Neuron (in vitro differentiated cells): Measurements from ENCODE around the gene CASS4.

Experiments
- H2AFZ ChIP-seq: one replicate; pipeline ENCODE4 v1.6.1; 2013; ENCODE audit warnings: low read depth, mild to moderate bottlenecking, inconsistent platforms, low read length, moderate library complexity
- H3K27me3 ChIP-seq: one replicate; pipeline ENCODE4 v1.6.1; 2013; ENCODE audit warnings: low read length; ENCODE audit not compliant: insufficient read depth
- H3K36me3 ChIP-seq: one replicate; pipeline ENCODE4 v1.6.1; 2013; ENCODE audit warnings: low read length; ENCODE audit not compliant: insufficient read depth
- H3K4me1 ChIP-seq: one replicate; pipeline ENCODE4 v1.6.1; 2013; ENCODE audit warnings: low read length; ENCODE audit not compliant: insufficient read depth
- H3K4me3 ChIP-seq: 2 replicates; pipeline ENCODE4 v1.5.1; 2013; ENCODE audit warnings: mild to moderate bottlenecking, low read length, moderate library complexity
- H3K9me3 ChIP-seq: one replicate; pipeline ENCODE4 v1.6.1; 2013; ENCODE audit warnings: low read length

Gene CASS4

GRCh38 chr20:56468316-56469076 is 56.4 kb downstream of the CASS4 start, which contains the start of gene RTF2:
TSS of gene RTF2 (plus strand) at chr20:56468627. CDS start at chr20:56468698, 71 bp downstream.
- H3K4me1 ChIP-seq = peaks cover 17% of the 10 kb centered on the region
- peaks cover 14% of the 10 kb centered on the region for H3K36me3 ChIP-seq
- no peaks in the 10 kb centered on the region for H3K9me3 ChIP-seq
- H3K27me3 ChIP-seq = no peaks in the 10 kb centered on the region
- peak within 1 kb of the TSS; percentile 83 for H2AFZ ChIP-seq
- H3K4me3 ChIP-seq = peak within 1 kb of the TSS; percentile 99

GRCh38 chr20:56469077-56469449 is 57.0 kb downstream of the CASS4 start:
- H3K9me3 ChIP-seq = no peaks in the 10 kb centered on the region
- H3K27me3 ChIP-seq = no peaks in the 10 kb centered on the region
- H3K36me3 ChIP-seq = peaks cover 20% of the 10 kb centered on the region
- peak overlapping the region; percentile 83 for H2AFZ ChIP-seq
- peaks cover 17% of the 10 kb centered on the region for H3K4me1 ChIP-seq
- H3K4me3 ChIP-seq = peak overlapping the region; percentile 99

GRCh38 chr20:56483970-56484369 is 71.9 kb downstream of the CASS4 start:
- Histone ChIP-seq H3K4me3 (no peak overlapping the region), H3K4me1 (no peaks in the 10 kb centered on the region), H3K27me3 (no peaks in the 10 kb centered on the region), H3K36me3 (peaks cover 73% of the 10 kb centered on the region), H2AFZ (no peak overlapping the region), H3K9me3 (no peaks in the 10 kb centered on the region)

GRCh38 chr20:56487216-56487615 is 75.2 kb downstream of the CASS4 start:
- Histone ChIP-seq H3K4me1 (no peaks in the 10 kb centered on the region), H2AFZ (no peak overlapping the region), H3K4me3 (no peak overlapping the region), H3K9me3 (no peaks in the 10 kb centered on the region), H3K36me3 (peaks cover 53% of the 10 kb centered on the region), H3K27me3 (no peaks in the 10 kb centered on the region)

GRCh38 chr20:56488566-56488965 is 76.5 kb downstream of the CASS4 start:
- H3K4me3 ChIP-seq = no peak overlapping the region
- H2AFZ ChIP-seq = no peak overlapping the region

GRCh38 chr20:56501116-56501515 is 89.1 kb downstream of the CASS4 start:
- Histone ChIP-seq H3K4me3 (no peak overlapping the region), H2AFZ (no peak overlapping the region), H3K36me3 (peaks cover 21% of the 10 kb centered on the region), H3K27me3 (no peaks in the 10 kb centered on the region), H3K4me1 (no peaks in the 10 kb centered on the region), H3K9me3 (no peaks in the 10 kb centered on the region)

More at GRCh38 chr20:56488566-56488965, 76.5 kb downstream of the CASS4 start:
- Histone ChIP-seq H3K4me1 (no peaks in the 10 kb centered on the region), H3K9me3 (no peaks in the 10 kb centered on the region), H3K27me3 (no peaks in the 10 kb centered on the region), H3K36me3 (peaks cover 52% of the 10 kb centered on the region)

- peaks cover 4% of the 10 kb centered on the region for H3K36me3 ChIP-seq
- no peaks in the 10 kb centered on the region for H3K27me3 ChIP-seq
- no peak overlapping the region for H3K4me3 ChIP-seq
- no peaks in the 10 kb centered on the region for H3K4me1 ChIP-seq
- no peak overlapping the region for H2AFZ ChIP-seq
- no peaks in the 10 kb centered on the region for H3K9me3 ChIP-seq
These were observed 91.9 kb downstream of the CASS4 start for GRCh38 chr20:56503916-56504315.

GRCh38 chr20:56504373-56505005 is 92.4 kb downstream of the CASS4 start:
- Histone ChIP-seq H3K36me3 (peaks cover 4% of the 10 kb centered on the region), H3K4me3 (no peak overlapping the region), H2AFZ (no peak overlapping the region), H3K9me3 (no peaks in the 10 kb centered on the region), H3K27me3 (no peaks in the 10 kb centered on the region), H3K4me1 (no peaks in the 10 kb centered on the region)

- Histone ChIP-seq H3K27me3 (no peaks in the 10 kb centered on the region), H2AFZ (no peak overlapping the region), H3K36me3 (peaks cover 2% of the 10 kb centered on the region), H3K9me3 (no peaks in the 10 kb centered on the region), H3K4me1 (no peaks in the 10 kb centered on the region), H3K4me3 (no peak overlapping the region)
These were observed 94.0 kb downstream of the CASS4 start for GRCh38 chr20:56506103-56506502.
